ENCODE data around the gene MTCH2. TPM values are rescaled to one million over a fixed set of nuclear protein-coding genes. Genes with fewer than 3 reads are reported as not detected.

The MTCH2 gene
- total RNA-seq, 6 experiments from 2014 or later, result 132 to 163 (median 143) TPM

- H3K27me3 Mint-ChIP-seq (ENCODE audit: insufficient read depth), result peaks cover 6% of the 10 kb centered on the region
- no peak for DNase-seq
- no peaks in the 10 kb centered on the region for H3K9me3 Mint-ChIP-seq
- no peak overlapping the region for H3K4me3 Mint-ChIP-seq
- no peak overlapping the region for H3K27ac Mint-ChIP-seq
- H3K4me1 Mint-ChIP-seq (ENCODE audit: low read depth), result peaks cover 6% of the 10 kb centered on the region; the same call in 1 of the 2 replicates
- H3K36me3 Mint-ChIP-seq (ENCODE audit: low read depth), result no peaks in the 10 kb centered on the region
- TF ChIP-seq, protein P1, sequence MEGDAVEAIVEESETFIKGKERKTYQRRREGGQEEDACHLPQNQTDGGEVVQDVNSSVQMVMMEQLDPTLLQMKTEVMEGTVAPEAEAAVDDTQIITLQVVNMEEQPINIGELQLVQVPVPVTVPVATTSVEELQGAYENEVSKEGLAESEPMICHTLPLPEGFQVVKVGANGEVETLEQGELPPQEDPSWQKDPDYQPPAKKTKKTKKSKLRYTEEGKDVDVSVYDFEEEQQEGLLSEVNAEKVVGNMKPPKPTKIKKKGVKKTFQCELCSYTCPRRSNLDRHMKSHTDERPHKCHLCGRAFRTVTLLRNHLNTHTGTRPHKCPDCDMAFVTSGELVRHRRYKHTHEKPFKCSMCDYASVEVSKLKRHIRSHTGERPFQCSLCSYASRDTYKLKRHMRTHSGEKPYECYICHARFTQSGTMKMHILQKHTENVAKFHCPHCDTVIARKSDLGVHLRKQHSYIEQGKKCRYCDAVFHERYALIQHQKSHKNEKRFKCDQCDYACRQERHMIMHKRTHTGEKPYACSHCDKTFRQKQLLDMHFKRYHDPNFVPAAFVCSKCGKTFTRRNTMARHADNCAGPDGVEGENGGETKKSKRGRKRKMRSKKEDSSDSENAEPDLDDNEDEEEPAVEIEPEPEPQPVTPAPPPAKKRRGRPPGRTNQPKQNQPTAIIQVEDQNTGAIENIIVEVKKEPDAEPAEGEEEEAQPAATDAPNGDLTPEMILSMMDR (IDR thresholded peaks at IDR 0.05), result no peak
These were observed 43.8 kb upstream of the MTCH2 start for GRCh38 chr11:47686151-47686550.

- Mint-ChIP-seq H3K36me3 (ENCODE audit: low read depth) (no peaks in the 10 kb centered on the region), H3K4me1 (ENCODE audit: low read depth) (peaks cover 7% of the 10 kb centered on the region; the same call in 1 of the 2 replicates), H3K27ac (no peak overlapping the region), H3K4me3 (no peak overlapping the region), H3K27me3 (ENCODE audit: insufficient read depth) (peaks cover 5% of the 10 kb centered on the region), H3K9me3 (no peaks in the 10 kb centered on the region)
- DNase-seq, result no peak
- TF ChIP-seq, protein P1 (IDR thresholded peaks at IDR 0.05), result no peak
These were observed 33.5 kb upstream of the MTCH2 start for GRCh38 chr11:47675851-47676250.

DNA sequence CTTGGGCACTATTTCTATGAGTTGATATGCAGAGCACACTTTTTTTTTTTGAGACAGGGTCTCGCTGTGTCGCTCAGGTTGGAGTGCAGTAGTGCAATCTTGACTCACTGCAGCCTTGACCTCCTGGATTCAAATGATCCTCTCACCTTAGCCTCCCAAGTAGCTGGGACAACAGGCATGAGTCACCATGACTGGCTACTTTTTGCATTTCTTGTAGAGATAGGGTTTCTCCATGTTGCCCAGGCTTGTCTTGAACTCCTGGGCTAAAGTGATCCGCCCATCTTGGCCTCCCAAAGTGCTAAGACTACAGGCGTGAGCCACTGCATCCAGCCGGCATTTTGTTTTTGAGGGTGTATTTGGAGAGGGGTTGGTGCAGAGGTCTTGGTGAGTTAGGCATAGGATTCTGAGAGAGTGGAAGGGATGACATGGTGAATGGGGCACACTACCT lies 29.9 kb upstream of the MTCH2 start:
- H3K4me1 Mint-ChIP-seq (ENCODE audit: low read depth), result peaks cover 7% of the 10 kb centered on the region; the same call in 1 of the 2 replicates
- DNase-seq, result no peak
- H3K27ac Mint-ChIP-seq, result no peak overlapping the region
- TF ChIP-seq, protein P1 (IDR thresholded peaks at IDR 0.05), result no peak
- H3K4me3 Mint-ChIP-seq, result no peak overlapping the region
- no peaks in the 10 kb centered on the region for H3K36me3 Mint-ChIP-seq (ENCODE audit: low read depth)
- H3K27me3 Mint-ChIP-seq (ENCODE audit: insufficient read depth), result peaks cover 3% of the 10 kb centered on the region
- no peaks in the 10 kb centered on the region for H3K9me3 Mint-ChIP-seq

- Mint-ChIP-seq H3K9me3 (no peaks in the 10 kb centered on the region), H3K27ac (no peak overlapping the region), H3K4me1 (ENCODE audit: low read depth) (peaks cover 7% of the 10 kb centered on the region; the same call in 1 of the 2 replicates), H3K36me3 (ENCODE audit: low read depth) (no peaks in the 10 kb centered on the region), H3K4me3 (no peak overlapping the region), H3K27me3 (ENCODE audit: insufficient read depth) (no peaks in the 10 kb centered on the region; the same call in 1 of the 2 replicates)
- DNase-seq, result no peak
- TF ChIP-seq, protein P1 (IDR thresholded peaks at IDR 0.05), result no peak
These were observed 27.5 kb upstream of the MTCH2 start for GRCh38 chr11:47669856-47670255.

- TF ChIP-seq, protein P1 (IDR thresholded peaks at IDR 0.05), result no peak
- no peak overlapping the region for H3K27ac Mint-ChIP-seq
- no peaks in the 10 kb centered on the region; the same call in 1 of the 2 replicates for H3K27me3 Mint-ChIP-seq (ENCODE audit: insufficient read depth)
- DNase-seq, result no peak
- no peak overlapping the region for H3K4me3 Mint-ChIP-seq
- peaks cover 7% of the 10 kb centered on the region; the same call in 1 of the 2 replicates for H3K4me1 Mint-ChIP-seq (ENCODE audit: low read depth)
- no peaks in the 10 kb centered on the region for H3K9me3 Mint-ChIP-seq
- H3K36me3 Mint-ChIP-seq (ENCODE audit: low read depth), result no peaks in the 10 kb centered on the region
These were observed 26.3 kb upstream of the MTCH2 start for GRCh38 chr11:47668665-47669064.
